SK-N-SH (cell line): ENCODE results near the gene USPL1. TPM values are rescaled to one million over a fixed set of nuclear protein-coding genes. Genes with fewer than 3 reads are reported as not detected.

Experiments
- CTCF ChIA-PET: fragments of 300-600, 350-600 bp; formaldehyde crosslinking; extraction: SDS; loops from one replicate; lab custom pipeline; 2021; lab: Yijun Ruan, JAX
- POLR2A ChIA-PET: fragments of 350-600 bp; sonication (Branson Sonifier 250); formaldehyde crosslinking; extraction: SDS; loops from one replicate; lab custom pipeline; 2020; ENCODE audit warnings: antibody characterized with exemption, inconsistent platforms; lab: Yijun Ruan, JAX
- DNase-seq: peaks from one replicate; pipeline ENCODE4 v3.0.0; 2012
- H2AFZ ChIP-seq: fragments of 200-600 bp; sonication (generic); 2 replicates; pipeline ENCODE4 v1.8.1; 2016; ENCODE audit warnings: antibody characterized with exemption, mild to moderate bottlenecking, low read depth
- H3F3A ChIP-seq: fragments of 200-600 bp; sonication (generic); replicated peaks from 2 replicates; pipeline ENCODE3; 2016; ENCODE audit warnings: antibody characterized with exemption, mild to moderate bottlenecking; ENCODE audit not compliant: insufficient read depth
- H3K27ac ChIP-seq, 2 experiments: fragments of 200-500 bp in 1 of 2; fragments of 200-600 bp in 1 of 2; sonication (Bioruptor generic) in 1 of 2; sonication (generic), shearing (Covaris generic) in 1 of 2; 2 replicates each; pipeline versions ENCODE4 v1.5.1 to v1.6.1; 2014 to 2016; ENCODE audit warnings: low read depth in 2 of 2, inconsistent platforms in 1 of 2, low read length in 1 of 2, mild to moderate bottlenecking in 1 of 2, mixed read lengths in 1 of 2
- H3K27me3 ChIP-seq: fragments of 200-600 bp; sonication (generic), shearing (Covaris generic); 2 replicates; pipeline ENCODE4 v1.6.1; 2016; ENCODE audit warnings: mixed run types; ENCODE audit not compliant: insufficient read depth
- H3K36me3 ChIP-seq, 2 experiments: fragments of 200-500 bp in 1 of 2; fragments of 200-600 bp in 1 of 2; sonication (Bioruptor generic) in 1 of 2; sonication (generic) in 1 of 2; replicated peaks in 1 of 2; 2 replicates each; pipeline versions ENCODE3 to v1.5.1; 2014 to 2016; ENCODE audit warnings: low read length in 1 of 2, mild to moderate bottlenecking in 1 of 2; ENCODE audit not compliant: insufficient read depth in 2 of 2, control insufficient read depth in 1 of 2
- H3K4me1 ChIP-seq, 2 experiments: fragments of 200-500 bp in 1 of 2; fragments of 200-600 bp in 1 of 2; sonication (Bioruptor generic) in 1 of 2; sonication (generic), shearing (Covaris generic) in 1 of 2; 2 replicates each; pipeline versions ENCODE4 v1.5.1 to v1.6.1; 2014 to 2016; ENCODE audit warnings: low read depth in 1 of 2, low read length in 1 of 2, mixed run types in 1 of 2; ENCODE audit not compliant: insufficient read depth in 2 of 2, control insufficient read depth in 1 of 2
- H3K4me2 ChIP-seq: fragments of 200-600 bp; sonication (generic), shearing (Covaris generic); 2 replicates; pipeline ENCODE4 v1.6.1; 2017; ENCODE audit warnings: mixed run types
- H3K4me3 ChIP-seq, 2 experiments: fragments of 200-500 bp in 1 of 2; fragments of 200-600 bp in 1 of 2; sonication (Bioruptor generic) in 1 of 2; sonication (generic), shearing (Covaris generic) in 1 of 2; 2 replicates each; pipeline versions ENCODE4 v1.5.1 to v1.8.1; 2014 to 2016; ENCODE audit warnings: low read depth in 2 of 2, inconsistent platforms in 1 of 2, low read length in 1 of 2, mild to moderate bottlenecking in 1 of 2, mixed read lengths in 1 of 2, moderate library complexity in 1 of 2
- H3K79me2 ChIP-seq: fragments of 200-600 bp; sonication (generic); 2 replicates; pipeline ENCODE4 v1.8.1; 2017; ENCODE audit warnings: mild to moderate bottlenecking; ENCODE audit not compliant: insufficient read depth
- H3K9ac ChIP-seq: fragments of 200-600 bp; sonication (generic); 2 replicates; pipeline ENCODE4 v1.6.1; 2017; ENCODE audit warnings: mixed run types
- H3K9me2 ChIP-seq: fragments of 200-600 bp; sonication (generic); 2 replicates; pipeline ENCODE4 v1.6.1; 2017; ENCODE audit warnings: mixed run types
- H3K9me3 ChIP-seq: fragments of 200-600 bp; sonication (generic); 2 replicates; pipeline ENCODE4 v1.6.1; 2017; ENCODE audit warnings: mixed run types, mild to moderate bottlenecking, moderate library complexity
- H4K20me1 ChIP-seq: fragments of 200-600 bp; sonication (generic); 2 replicates; pipeline ENCODE4 v1.6.1; 2017; ENCODE audit warnings: mild to moderate bottlenecking, mixed run types; ENCODE audit not compliant: insufficient read depth
- CHD2 ChIP-seq: fragments of 150-350 bp; IDR thresholded peaks from 2 replicates; pipeline ENCODE4 v1.6.1; 2018; ENCODE audit warnings: low read length; ENCODE audit not compliant: partially characterized antibody
- FOSL2 ChIP-seq: IDR thresholded peaks from 2 replicates; pipeline ENCODE4 v1.4.0; 2012; ENCODE audit warnings: low read depth, mild to moderate bottlenecking, moderate library complexity, borderline replicate concordance
- FOXJ3 ChIP-seq: sonication (generic); formaldehyde crosslinking; IDR thresholded peaks from 2 replicates; pipeline ENCODE4 v1.5.1; 2020; ENCODE audit warnings: mild to moderate bottlenecking, missing genetic modification reagents
- GATA2 ChIP-seq: sonication (generic); formaldehyde crosslinking; IDR thresholded peaks from 2 replicates; pipeline ENCODE4 v1.5.0; 2020; ENCODE audit warnings: mild to moderate bottlenecking, missing genetic modification reagents
- MEF2A ChIP-seq: IDR thresholded peaks from 2 replicates; pipeline ENCODE4 v1.4.0; 2012; ENCODE audit warnings: low read depth, borderline replicate concordance
- NRF1 ChIP-seq: IDR thresholded peaks from 2 replicates; pipeline ENCODE4 v1.6.1; 2012; ENCODE audit warnings: low read depth, mild to moderate bottlenecking, low read length
- RAD21 ChIP-seq: IDR thresholded peaks from 2 replicates; pipeline ENCODE4 v1.6.1; 2012; ENCODE audit warnings: mild to moderate bottlenecking, low read length
- RCOR1 ChIP-seq: fragments of 150-350 bp; IDR thresholded peaks from 2 replicates; pipeline ENCODE4 v1.6.1; 2017; ENCODE audit warnings: antibody characterized with exemption, low read length
- RXRA ChIP-seq: IDR thresholded peaks from 2 replicates; pipeline ENCODE4 v1.4.0; 2012; ENCODE audit warnings: low read depth, mild to moderate bottlenecking, borderline replicate concordance
- SIN3A ChIP-seq: IDR thresholded peaks from 2 replicates; pipeline ENCODE4 v1.6.1; 2012; ENCODE audit warnings: low read depth, mild to moderate bottlenecking, low read length, moderate library complexity, borderline replicate concordance
- TAF1 ChIP-seq: IDR thresholded peaks from 2 replicates; pipeline ENCODE4 v1.6.1; 2012; ENCODE audit warnings: low read depth, mild to moderate bottlenecking, low read length, moderate library complexity, borderline replicate concordance
- TEAD4 ChIP-seq: IDR thresholded peaks from 2 replicates; pipeline ENCODE4 v1.4.0; 2012; ENCODE audit warnings: mild to moderate bottlenecking, borderline replicate concordance; ENCODE audit not compliant: insufficient read depth
- WGBS: methylation state at CpG from one replicate; pipeline ENCODE4 v1.1.6; 2017; ENCODE audit warnings: low lambda C conversion rate; 5-methylcytosine and 5-hydroxymethylcytosine counted together
- polyA plus RNA-seq, 3 experiments: library from polyadenylated mRNA; depleted of rRNA; stranded (reverse); fragments of >200 nt; gene quantifications; 2 replicates each; pipeline ENCODE4 v1.2.3, GENCODE V29; 2012
- TF ChIP-seq, protein P1 (sequence below): fragments of 150-350 bp; IDR thresholded peaks from 2 replicates; pipeline ENCODE4 v1.6.1; 2017; ENCODE audit warnings: antibody characterized with exemption, low read length, low read depth, borderline replicate concordance
- TF ChIP-seq, protein P2 (sequence below): IDR thresholded peaks from 2 replicates; pipeline ENCODE4 v1.6.1; 2012; ENCODE audit warnings: mild to moderate bottlenecking, low read depth, low read length, moderate library complexity

USPL1 gene
- polyA plus RNA-seq, 1 of the 3 experiments (the other 2 are of a cell fraction): 6.4 TPM

DNA sequence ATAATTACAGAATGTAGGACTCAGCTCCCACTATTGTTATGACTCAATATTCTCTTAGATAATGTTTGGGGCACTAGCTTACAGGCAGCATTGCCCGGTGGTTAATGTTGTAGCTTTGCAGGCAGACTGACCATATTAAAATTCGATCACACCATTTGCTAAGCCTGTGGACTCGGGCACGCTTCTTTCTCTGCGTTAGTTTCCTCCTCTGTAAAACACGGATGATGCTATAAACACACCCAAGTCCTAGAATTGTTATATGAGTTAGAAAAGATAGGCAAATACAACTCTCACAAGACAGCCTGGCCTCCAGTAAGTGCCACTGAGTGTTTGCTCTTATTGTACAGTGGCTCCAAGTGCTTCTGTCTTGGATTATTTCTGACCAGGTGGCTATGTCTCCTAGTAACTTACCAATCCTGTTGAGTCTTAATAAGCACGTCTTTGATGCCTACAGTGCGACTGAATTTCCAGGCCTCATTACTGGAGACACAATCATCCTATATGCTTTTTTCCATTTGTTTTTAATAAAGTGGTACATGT is 67.7 kb downstream of the USPL1 start:
- no peak overlapping the region for H3K4me3 ChIP-seq

DNA sequence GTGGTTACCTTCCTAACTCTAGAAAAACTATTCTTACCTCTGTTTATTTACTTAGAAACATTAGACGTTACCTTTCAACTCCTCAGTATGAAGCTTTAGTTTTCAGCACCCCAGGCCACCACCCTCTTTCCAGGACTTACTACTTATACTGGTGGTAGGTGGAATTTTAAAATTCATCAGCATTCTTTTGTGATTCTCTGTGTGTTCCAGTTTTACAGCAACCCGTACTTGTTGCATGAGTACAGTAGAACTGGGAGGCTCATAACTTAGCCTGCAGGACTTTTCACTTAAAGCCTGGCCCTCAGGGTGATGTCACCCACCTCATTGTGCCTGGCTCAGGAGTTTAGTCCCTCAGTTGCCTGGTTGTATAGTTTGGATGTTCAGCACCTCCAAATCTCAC is 68.3 kb downstream of the USPL1 start:
- no peak for DNase-seq
- Histone ChIP-seq H3K79me2 (no peaks in the 10 kb centered on the region), H3K27ac (no peak overlapping the region), H3K4me1 (peaks cover 0 to 8% of the 10 kb centered on the region in 2 experiments; a peak in 3 of 4 replicates), H3F3A (peaks cover 4% of the 10 kb centered on the region), H3K36me3 (no peaks in the 10 kb centered on the region), H3K4me3 (no peak overlapping the region), H3K4me2 (no peak overlapping the region), H4K20me1 (no peaks in the 10 kb centered on the region), H2AFZ (no peak overlapping the region), H3K9me2 (no peaks in the 10 kb centered on the region), H3K27me3 (no peaks in the 10 kb centered on the region), H3K9ac (no peak overlapping the region), H3K9me3 (no peaks in the 10 kb centered on the region)
- ChIA-PET POLR2A (no interaction called here), CTCF (interaction anchor here (0.8 to 1.2 kb wide), 3 partner anchors 11 to 359 kb away, joined by 3 read pairs; no protein-coding TSS in a partner anchor)
- TF ChIP-seq RAD21: no peak
- TF ChIP-seq TEAD4: no peak
- no peak for TF ChIP-seq NRF1
- TF ChIP-seq TAF1: no peak
- no peak for TF ChIP-seq RXRA
- TF ChIP-seq FOSL2: no peak
- TF ChIP-seq MEF2A: no peak
- TF ChIP-seq SIN3A: no peak
- TF ChIP-seq FOXJ3: no peak
- WGBS: 80% methylated on average over 2 of the region's 2 CpGs

More for the DNA sequence above, 67.7 kb downstream of the USPL1 start:
- Histone ChIP-seq H3K36me3 (no peaks in the 10 kb centered on the region), H3K4me1 (peaks cover 0 to 8% of the 10 kb centered on the region in 2 experiments; a peak in 3 of 4 replicates), H3K27ac (no peak overlapping the region), H3K9me2 (no peaks in the 10 kb centered on the region), H3K79me2 (no peaks in the 10 kb centered on the region), H3K9me3 (no peaks in the 10 kb centered on the region), H3K27me3 (no peaks in the 10 kb centered on the region), H3K9ac (no peak overlapping the region), H3K4me2 (no peak overlapping the region), H3F3A (peaks cover 4% of the 10 kb centered on the region), H4K20me1 (no peaks in the 10 kb centered on the region), H2AFZ (no peak overlapping the region)
- ChIA-PET CTCF (interaction anchor here (0.8 to 1.2 kb wide), 3 partner anchors 12 to 359 kb away, joined by 3 read pairs; no protein-coding TSS in a partner anchor), POLR2A (no interaction called here)
- no peak for TF ChIP-seq GATA2
- TF ChIP-seq, protein P1, sequence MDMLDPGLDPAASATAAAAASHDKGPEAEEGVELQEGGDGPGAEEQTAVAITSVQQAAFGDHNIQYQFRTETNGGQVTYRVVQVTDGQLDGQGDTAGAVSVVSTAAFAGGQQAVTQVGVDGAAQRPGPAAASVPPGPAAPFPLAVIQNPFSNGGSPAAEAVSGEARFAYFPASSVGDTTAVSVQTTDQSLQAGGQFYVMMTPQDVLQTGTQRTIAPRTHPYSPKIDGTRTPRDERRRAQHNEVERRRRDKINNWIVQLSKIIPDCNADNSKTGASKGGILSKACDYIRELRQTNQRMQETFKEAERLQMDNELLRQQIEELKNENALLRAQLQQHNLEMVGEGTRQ: no peak
- TF ChIP-seq, protein P2, sequence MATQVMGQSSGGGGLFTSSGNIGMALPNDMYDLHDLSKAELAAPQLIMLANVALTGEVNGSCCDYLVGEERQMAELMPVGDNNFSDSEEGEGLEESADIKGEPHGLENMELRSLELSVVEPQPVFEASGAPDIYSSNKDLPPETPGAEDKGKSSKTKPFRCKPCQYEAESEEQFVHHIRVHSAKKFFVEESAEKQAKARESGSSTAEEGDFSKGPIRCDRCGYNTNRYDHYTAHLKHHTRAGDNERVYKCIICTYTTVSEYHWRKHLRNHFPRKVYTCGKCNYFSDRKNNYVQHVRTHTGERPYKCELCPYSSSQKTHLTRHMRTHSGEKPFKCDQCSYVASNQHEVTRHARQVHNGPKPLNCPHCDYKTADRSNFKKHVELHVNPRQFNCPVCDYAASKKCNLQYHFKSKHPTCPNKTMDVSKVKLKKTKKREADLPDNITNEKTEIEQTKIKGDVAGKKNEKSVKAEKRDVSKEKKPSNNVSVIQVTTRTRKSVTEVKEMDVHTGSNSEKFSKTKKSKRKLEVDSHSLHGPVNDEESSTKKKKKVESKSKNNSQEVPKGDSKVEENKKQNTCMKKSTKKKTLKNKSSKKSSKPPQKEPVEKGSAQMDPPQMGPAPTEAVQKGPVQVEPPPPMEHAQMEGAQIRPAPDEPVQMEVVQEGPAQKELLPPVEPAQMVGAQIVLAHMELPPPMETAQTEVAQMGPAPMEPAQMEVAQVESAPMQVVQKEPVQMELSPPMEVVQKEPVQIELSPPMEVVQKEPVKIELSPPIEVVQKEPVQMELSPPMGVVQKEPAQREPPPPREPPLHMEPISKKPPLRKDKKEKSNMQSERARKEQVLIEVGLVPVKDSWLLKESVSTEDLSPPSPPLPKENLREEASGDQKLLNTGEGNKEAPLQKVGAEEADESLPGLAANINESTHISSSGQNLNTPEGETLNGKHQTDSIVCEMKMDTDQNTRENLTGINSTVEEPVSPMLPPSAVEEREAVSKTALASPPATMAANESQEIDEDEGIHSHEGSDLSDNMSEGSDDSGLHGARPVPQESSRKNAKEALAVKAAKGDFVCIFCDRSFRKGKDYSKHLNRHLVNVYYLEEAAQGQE: no peak
- TF ChIP-seq RCOR1: no peak
- no peak for TF ChIP-seq NRF1
- no peak for TF ChIP-seq CHD2
- WGBS: 80% methylated on average over 8 of the region's 8 CpGs
- no peak for DNase-seq
